Subcutaneous abdominal adipose tissue (tissue), 5 donors: ENCODE data around the gene ZNF726.

Source experiments
- H3K27ac ChIP-seq: one replicate; pipeline ENCODE4 v1.7.0; 2013; ENCODE audit warnings: low read depth, mild to moderate bottlenecking, inconsistent platforms, low read length, moderate library complexity
- H3K27me3 ChIP-seq, 5 donors: one replicate each; pipeline ENCODE4 v1.7.0; 2013; ENCODE audit warnings: low read length in 5 of 5, inconsistent platforms in 1 of 5; ENCODE audit not compliant: control insufficient read depth in 5 of 5, insufficient read depth in 4 of 5
- H3K36me3 ChIP-seq, 5 donors: one replicate each; pipeline ENCODE4 v1.7.0; 2013; ENCODE audit warnings: low read length in 5 of 5; ENCODE audit not compliant: control insufficient read depth in 5 of 5, insufficient read depth in 5 of 5
- H3K4me1 ChIP-seq, 5 donors: one replicate each; pipeline ENCODE4 v1.7.0; 2013; ENCODE audit warnings: low read length in 5 of 5, mild to moderate bottlenecking in 3 of 5, moderate library complexity in 1 of 5; ENCODE audit not compliant: control insufficient read depth in 5 of 5, insufficient read depth in 5 of 5
- H3K4me3 ChIP-seq, 5 donors: one replicate each; pipeline ENCODE4 v1.7.0; 2013; ENCODE audit warnings: low read length in 5 of 5, low read depth in 1 of 5
- H3K9ac ChIP-seq, 5 donors: one replicate each; pipeline ENCODE4 v1.7.0; 2013; ENCODE audit warnings: low read length in 5 of 5, mild to moderate bottlenecking in 4 of 5, moderate library complexity in 3 of 5
- H3K9me3 ChIP-seq, 5 donors: one replicate each; pipeline ENCODE4 v1.7.0; 2013; ENCODE audit warnings: low read length in 5 of 5; ENCODE audit not compliant: control insufficient read depth in 5 of 5
- donor health status: healthy.
- donor health status: healthy.
- donor health status: healthy.
- donor health status: healthy.
- donor health status: healthy.

Gene ZNF726

DNA sequence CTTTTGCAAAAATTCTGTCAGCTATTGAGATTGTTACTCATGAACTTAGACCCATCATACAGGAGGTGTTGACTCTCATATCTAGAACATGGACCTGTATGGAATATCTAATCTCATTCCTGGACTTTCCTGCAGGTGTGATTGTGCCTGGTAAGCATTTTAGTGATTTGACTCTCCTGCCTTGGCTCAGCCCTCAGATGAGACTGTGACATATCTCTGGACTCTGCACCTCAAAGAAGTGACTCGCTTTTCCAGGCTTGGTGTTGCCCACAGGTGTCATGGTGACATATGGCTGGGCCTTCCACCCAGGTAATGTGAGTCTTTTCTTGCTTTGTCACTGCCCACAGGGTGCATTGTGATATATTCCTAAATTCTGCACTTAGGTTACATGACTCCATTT lies 17.8 kb upstream of the ZNF726 start:
- H3K36me3 ChIP-seq, result no peaks in the 10 kb centered on the region
- peaks cover 0 to 3% (median 0%) of the 10 kb centered on the region in 5 donors for H3K27me3 ChIP-seq
- no peaks in the 10 kb centered on the region for H3K4me1 ChIP-seq
- H3K4me3 ChIP-seq, result no peak overlapping the region
- peaks cover 3 to 19% (median 15%) of the 10 kb centered on the region in 5 donors for H3K9me3 ChIP-seq
- no peak overlapping the region for H3K27ac ChIP-seq
- no peak overlapping the region for H3K9ac ChIP-seq

DNA sequence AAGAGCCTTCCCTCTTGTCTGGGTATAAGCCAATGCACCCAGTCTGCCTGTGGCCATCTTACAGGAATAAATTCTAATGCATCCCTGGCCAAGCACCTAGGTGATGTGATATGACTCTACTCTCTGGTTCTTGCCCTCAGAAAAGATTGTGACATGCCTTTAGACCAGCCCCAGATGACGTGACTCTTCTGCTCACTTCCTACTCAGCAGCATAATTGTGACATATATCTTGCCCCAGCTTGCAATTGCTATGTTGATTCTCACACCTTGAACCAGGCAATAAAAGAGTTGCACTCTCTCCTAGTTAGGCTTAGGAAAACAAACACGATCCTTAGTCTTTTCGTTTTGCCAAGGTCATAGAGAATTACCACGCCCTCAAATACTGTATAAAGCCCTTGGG lies 13.3 kb upstream of the ZNF726 start:
- H3K4me3 ChIP-seq, result no peak overlapping the region
- no peak overlapping the region for H3K27ac ChIP-seq
- H3K36me3 ChIP-seq, result no peaks in the 10 kb centered on the region
- no peaks in the 10 kb centered on the region for H3K4me1 ChIP-seq
- no peak overlapping the region for H3K9ac ChIP-seq
- peaks cover 0 to 3% (median 0%) of the 10 kb centered on the region in 5 donors for H3K27me3 ChIP-seq
- H3K9me3 ChIP-seq, result peaks cover 5 to 45% (median 32%) of the 10 kb centered on the region in 5 donors

DNA sequence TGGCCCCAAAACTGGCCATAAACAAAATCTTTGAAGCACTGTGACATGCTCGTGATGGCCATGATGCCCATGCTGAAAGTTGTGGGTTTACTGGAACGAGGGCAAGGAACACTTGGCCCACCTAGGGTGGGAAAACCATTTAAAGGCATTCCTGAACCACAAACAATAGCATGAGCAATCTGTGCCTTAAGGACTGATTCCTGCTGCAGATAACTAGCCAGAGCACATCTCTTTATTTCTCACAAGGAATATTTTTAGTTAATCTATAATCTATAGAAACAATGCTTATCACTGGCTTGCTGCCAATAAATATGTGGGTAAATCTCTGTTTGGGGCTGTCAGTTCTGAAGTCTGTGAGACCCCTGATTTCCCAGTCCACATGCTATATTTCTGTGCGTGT lies 10.3 kb upstream of the ZNF726 start:
- Histone ChIP-seq H3K4me3 (no peak overlapping the region), H3K27ac (no peak overlapping the region), H3K4me1 (no peaks in the 10 kb centered on the region), H3K36me3 (no peaks in the 10 kb centered on the region), H3K27me3 (no peaks in the 10 kb centered on the region), H3K9me3 (peaks cover 2 to 36% (median 23%) of the 10 kb centered on the region in 5 donors), H3K9ac (no peak overlapping the region)

DNA sequence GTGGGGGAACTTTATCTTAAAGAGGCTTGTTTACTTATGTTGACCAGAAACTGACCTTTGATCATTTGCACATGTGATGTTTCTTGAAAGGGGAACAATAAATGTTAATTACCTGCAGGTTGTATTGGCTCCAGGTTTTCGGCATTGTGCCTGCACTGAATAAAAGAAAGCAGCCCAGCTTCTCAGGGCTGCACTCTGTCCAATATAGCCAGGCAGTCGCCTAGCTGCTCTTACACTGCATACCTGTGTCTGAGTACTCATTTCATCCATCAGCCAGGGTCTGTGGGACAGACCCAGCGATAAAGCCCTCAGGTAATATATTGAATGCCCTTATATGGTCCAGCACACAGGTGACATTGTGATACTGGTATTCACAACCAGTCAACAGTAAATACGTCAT lies 8.9 kb upstream of the ZNF726 start:
- Histone ChIP-seq H3K27me3 (no peaks in the 10 kb centered on the region), H3K4me1 (no peaks in the 10 kb centered on the region), H3K4me3 (no peak overlapping the region), H3K9me3 (peaks cover 2 to 36% (median 23%) of the 10 kb centered on the region in 5 donors), H3K36me3 (no peaks in the 10 kb centered on the region), H3K9ac (no peak overlapping the region), H3K27ac (no peak overlapping the region)

DNA sequence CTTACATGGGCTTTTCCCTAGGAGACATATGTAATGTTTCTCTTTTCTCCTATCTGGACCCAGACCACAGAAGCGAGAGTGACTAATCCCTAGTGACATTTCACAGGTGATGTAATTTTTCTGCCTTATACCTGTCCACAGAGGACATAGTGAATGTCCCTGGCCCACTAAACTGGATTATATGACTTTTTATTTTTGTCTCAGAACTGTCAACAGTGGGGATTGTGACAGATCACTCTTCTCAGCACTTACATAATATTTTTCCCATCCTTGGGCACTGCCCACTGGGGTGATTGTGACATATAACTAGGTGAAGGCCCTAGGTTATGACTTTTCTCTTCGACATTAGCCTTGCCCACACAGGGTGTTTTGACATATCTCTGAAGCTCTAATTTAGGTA lies 7.9 kb upstream of the ZNF726 start:
- Histone ChIP-seq H3K9ac (no peak overlapping the region), H3K27me3 (no peaks in the 10 kb centered on the region), H3K9me3 (peaks cover 2 to 36% (median 23%) of the 10 kb centered on the region in 5 donors), H3K27ac (no peak overlapping the region), H3K36me3 (no peaks in the 10 kb centered on the region), H3K4me3 (no peak overlapping the region), H3K4me1 (no peaks in the 10 kb centered on the region)

DNA sequence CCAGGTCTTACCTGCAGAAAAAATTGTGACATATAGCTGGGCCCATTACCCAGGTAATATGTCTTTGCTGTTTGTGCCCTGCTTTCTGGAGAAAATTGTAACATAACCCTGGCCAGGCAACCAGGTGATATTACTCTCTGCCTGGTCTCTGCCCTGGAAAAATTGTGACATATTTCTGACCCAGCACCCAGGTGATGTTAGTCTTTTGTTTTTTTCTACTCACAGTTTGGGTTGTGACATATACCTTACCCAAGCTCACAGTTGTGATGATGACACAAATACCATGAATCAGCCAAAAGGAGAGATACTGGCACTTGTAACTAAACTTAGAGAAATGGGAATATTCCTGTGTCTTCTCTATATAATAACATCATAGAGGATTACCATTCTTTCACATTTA lies 6.5 kb upstream of the ZNF726 start:
- no peaks in the 10 kb centered on the region for H3K4me1 ChIP-seq
- no peaks in the 10 kb centered on the region for H3K36me3 ChIP-seq

DNA sequence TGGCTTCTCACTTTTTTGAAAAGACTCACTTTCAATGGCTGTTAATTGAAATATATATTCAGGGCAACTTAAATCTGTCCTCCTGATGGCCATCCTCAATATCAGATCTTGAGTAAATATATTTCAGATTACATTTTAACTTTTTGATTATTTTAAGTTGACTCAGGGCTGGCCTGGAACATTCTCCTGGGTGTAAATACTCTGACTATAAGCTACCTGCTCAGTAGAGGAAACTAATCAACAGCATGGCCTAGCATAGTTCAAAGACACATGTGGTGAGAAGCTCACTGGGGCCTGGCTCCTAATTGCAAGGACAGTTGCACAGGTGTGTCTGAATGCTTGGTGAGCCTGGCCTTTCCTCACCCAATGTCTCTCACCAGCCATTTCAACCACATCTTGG lies 5.5 kb upstream of the ZNF726 start:
- Histone ChIP-seq H3K27me3 (no peaks in the 10 kb centered on the region), H3K9ac (no peak overlapping the region), H3K9me3 (peaks cover 2 to 24% (median 13%) of the 10 kb centered on the region in 5 donors), H3K27ac (no peak overlapping the region), H3K4me1 (peaks cover 0 to 6% (median 5%) of the 10 kb centered on the region in 5 donors), H3K36me3 (no peaks in the 10 kb centered on the region), H3K4me3 (no peak overlapping the region)

More for the DNA sequence above, 6.5 kb upstream of the ZNF726 start:
- no peaks in the 10 kb centered on the region for H3K27me3 ChIP-seq
- H3K9ac ChIP-seq, result no peak overlapping the region
- no peak overlapping the region for H3K4me3 ChIP-seq
- no peak overlapping the region for H3K27ac ChIP-seq
- H3K9me3 ChIP-seq, result peaks cover 2 to 35% (median 23%) of the 10 kb centered on the region in 5 donors

DNA sequence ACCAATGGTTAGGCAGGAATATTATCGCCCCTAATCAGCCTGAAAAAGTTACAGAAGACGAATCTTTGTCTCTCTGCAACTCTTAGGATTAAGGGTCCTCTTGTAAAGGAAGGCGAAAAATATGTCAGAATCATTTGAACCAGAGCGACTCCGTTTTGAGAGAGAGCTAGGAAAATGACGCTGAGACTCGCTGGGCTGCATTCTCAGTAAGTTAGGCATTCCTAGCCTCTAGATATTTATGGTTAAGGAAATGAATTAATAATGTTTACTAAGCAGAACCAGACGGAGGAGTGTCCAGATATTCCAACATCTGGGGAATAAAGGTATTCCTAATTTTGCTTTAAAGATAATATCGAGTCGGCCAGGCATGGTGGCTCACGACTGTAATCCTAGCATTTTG lies 755 bp upstream of the ZNF726 start:
- Histone ChIP-seq H3K9me3 (no peaks in the 10 kb centered on the region), H3K4me3 (peak overlapping the region; percentile 80 to 92 (median 82)), H3K27me3 (no peaks in the 10 kb centered on the region), H3K27ac (no peak overlapping the region), H3K36me3 (no peaks in the 10 kb centered on the region), H3K4me1 (peaks cover 0 to 16% (median 12%) of the 10 kb centered on the region in 5 donors), H3K9ac (peak overlapping the region in 3 of 5 donors; percentile 13 to 88 (median 50))

DNA sequence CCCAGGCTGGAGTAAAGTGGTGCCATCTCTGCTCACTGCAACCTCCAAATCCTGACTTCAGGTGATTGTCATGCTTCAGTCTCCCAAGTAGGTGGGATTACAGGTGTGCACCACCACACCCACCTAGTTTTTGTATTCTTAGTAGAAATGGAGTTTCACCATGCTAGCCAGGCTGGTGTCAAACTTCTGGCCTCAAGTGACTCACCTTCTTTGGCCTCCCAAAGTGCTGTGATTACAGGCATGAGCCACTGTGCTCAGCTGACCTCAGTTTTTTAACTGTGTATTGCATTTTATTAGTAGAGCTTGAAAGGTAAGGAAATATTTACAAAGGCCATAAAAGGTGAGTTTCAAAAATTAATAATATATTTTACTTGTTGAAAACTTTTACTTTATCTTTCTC lies 2.3 kb downstream of the ZNF726 start:
- H3K4me3 ChIP-seq, result no peak overlapping the region
- H3K36me3 ChIP-seq, result peaks cover 0 to 11% (median 3%) of the 10 kb centered on the region in 5 donors
- H3K27me3 ChIP-seq, result no peaks in the 10 kb centered on the region
- no peak overlapping the region for H3K9ac ChIP-seq
- no peak overlapping the region for H3K27ac ChIP-seq
- no peaks in the 10 kb centered on the region for H3K9me3 ChIP-seq
- H3K4me1 ChIP-seq, result peaks cover 0 to 16% (median 12%) of the 10 kb centered on the region in 5 donors

DNA sequence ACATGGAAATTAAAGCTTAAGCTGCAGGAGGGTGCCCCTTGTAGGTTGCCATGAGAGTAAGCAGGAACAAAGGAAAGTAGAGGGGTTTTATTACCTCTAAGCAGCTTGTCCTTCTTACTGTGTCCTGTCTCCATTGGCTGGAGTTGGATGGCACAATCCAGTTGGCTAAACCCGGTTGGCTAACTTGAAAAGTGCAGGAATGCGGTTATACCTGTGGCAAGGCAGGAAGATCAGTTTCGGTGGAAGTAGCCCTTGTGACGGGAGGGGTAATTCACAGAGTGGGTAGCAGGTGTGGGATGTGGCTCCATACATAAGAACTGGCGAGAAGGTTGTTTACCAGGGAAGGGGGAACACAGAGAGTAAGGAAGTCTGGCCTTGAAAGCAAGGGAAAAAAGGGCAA lies 3.2 kb downstream of the ZNF726 start:
- Histone ChIP-seq H3K27me3 (no peaks in the 10 kb centered on the region), H3K9ac (no peak overlapping the region), H3K27ac (no peak overlapping the region)

DNA sequence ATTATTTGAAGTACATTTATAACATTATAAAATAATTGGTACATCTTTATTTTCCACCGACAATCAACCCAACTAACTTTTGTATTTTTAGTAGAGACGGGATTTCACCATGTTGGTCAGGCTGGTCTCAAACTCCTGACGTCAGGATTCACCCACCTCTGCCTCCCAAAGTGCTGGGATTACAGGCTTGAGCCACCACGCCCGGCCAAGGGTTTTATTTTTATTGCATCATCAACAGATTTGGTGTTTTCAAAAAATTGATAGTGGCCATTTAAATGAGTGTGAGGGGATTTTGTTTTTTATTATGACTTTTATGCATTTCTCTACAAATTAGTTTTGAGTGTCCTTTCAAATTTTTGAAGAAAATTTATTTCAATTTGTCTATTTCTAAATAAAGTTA lies 10.6 kb downstream of the ZNF726 start:
- Histone ChIP-seq H3K4me1 (no peaks in the 10 kb centered on the region), H3K36me3 (peaks cover 0 to 8% (median 2%) of the 10 kb centered on the region in 5 donors), H3K27ac (no peak overlapping the region), H3K27me3 (no peaks in the 10 kb centered on the region), H3K9me3 (no peaks in the 10 kb centered on the region), H3K9ac (no peak overlapping the region), H3K4me3 (no peak overlapping the region)

More for the DNA sequence above, 3.2 kb downstream of the ZNF726 start:
- Histone ChIP-seq H3K4me3 (no peak overlapping the region), H3K9me3 (no peaks in the 10 kb centered on the region), H3K36me3 (peaks cover 0 to 11% (median 5%) of the 10 kb centered on the region in 5 donors), H3K4me1 (peaks cover 0 to 16% (median 12%) of the 10 kb centered on the region in 5 donors)
